HG02763 (cell line): ENCODE results near the gene MAMDC2.

Experiments
- ATAC-seq: cut with Tn5 transposase; IDR thresholded peaks from one replicate; pipeline ENCODE4 v1.9.1; 2021; ENCODE audit warnings: mild to moderate bottlenecking, moderate library complexity; ENCODE audit not compliant: unreplicated experiment

MAMDC2 gene

DNA sequence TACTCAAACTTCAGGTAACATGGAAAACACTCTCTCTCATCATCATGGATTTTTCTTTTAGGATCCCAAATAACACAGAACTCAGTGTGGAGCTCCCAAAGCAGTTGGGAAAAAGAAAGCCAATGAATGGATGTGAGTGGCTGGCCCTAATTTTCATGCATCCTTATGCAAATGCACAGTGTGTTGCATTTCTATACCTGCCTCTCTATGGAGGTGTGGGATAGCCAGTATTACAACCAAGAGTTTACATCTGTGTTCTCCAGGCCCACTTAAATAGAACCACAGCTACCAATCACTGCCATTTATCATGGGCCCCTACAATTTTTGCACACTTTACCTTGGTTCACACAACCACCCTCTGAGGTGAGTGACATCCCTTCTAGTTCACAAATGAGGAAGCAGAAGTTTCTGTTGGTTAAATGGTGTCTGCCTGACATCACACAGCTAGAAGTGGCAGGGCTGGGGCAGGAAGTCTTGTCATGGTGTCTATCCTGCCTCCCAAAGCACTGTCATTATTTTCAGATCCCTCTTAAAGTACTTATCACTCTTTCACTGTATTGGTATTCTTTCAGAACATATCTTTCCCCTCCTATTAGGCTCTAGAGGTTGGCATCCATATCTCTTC is 17.3 kb downstream of the MAMDC2 start:
- peak; percentile 70 for ATAC-seq

DNA sequence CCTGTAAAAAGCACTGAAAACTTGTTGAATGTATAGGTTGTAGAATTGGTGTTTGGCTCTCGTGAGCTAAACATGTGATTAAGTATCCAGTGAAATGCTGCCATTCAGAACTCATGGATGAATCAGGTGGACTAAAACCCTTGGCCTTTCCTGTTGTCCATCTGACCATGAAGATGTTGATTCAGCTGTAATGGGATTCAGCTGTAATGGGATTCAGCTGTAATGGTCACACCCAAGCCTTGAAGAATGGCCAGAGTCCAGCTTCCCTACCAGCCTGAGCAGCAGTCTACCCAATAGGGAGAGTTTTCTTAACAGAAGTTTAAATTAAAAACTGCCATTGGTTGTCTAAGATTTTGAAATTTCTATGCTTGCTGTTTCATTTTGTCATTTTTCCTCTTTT is 18.1 kb downstream of the MAMDC2 start:
- no peak for ATAC-seq

- no peak for ATAC-seq
Observed at GRCh38 chr9:70064496-70064895, 20.8 kb downstream of the MAMDC2 start.

- no peak for ATAC-seq
Observed at GRCh38 chr9:70065572-70065971, 21.9 kb downstream of the MAMDC2 start.

GRCh38 chr9:70066418-70066817 is 22.8 kb downstream of the MAMDC2 start:
- no peak for ATAC-seq

DNA sequence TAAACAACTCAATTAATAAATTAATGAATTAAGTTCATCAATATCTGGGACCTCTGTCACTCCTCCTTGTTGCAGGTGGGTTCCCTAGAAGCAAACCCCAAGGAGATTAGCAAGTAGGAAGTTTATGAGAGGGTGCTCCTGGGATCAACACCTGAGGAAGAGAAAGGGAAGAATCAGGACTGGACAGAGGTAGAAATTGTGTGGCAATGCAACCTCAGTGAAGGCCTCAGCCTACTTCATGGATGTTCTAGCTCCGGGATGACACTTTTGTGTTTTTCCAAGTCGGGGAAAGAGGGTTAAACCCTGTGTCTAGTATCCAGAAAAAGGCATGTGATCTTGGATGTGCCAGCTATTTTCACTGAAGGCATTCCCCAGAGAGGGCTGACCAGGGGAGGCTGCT is 23.2 kb downstream of the MAMDC2 start:
- no peak for ATAC-seq

- ATAC-seq = no peak
Observed at GRCh38 chr9:70069704-70070103, 26.1 kb downstream of the MAMDC2 start.

DNA sequence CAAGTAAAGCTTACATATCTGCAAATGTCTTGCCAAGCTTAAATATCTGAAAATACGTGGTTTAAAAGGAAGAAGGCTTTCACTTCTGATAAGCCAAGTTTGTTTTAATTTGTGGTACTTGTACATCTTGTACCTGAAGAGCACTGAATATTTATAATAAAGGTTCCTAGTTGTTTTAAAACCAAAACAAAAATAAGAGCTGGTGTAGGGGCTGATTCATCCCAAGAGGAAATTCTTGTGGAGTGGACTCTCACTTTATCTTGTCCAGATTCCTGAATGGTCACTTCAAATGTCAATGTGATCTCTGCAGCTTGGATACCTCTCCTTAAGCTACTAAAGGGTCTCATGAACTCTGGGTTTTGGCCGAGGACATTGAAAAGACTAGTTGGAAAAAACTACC is 29.5 kb downstream of the MAMDC2 start:
- no peak for ATAC-seq

DNA sequence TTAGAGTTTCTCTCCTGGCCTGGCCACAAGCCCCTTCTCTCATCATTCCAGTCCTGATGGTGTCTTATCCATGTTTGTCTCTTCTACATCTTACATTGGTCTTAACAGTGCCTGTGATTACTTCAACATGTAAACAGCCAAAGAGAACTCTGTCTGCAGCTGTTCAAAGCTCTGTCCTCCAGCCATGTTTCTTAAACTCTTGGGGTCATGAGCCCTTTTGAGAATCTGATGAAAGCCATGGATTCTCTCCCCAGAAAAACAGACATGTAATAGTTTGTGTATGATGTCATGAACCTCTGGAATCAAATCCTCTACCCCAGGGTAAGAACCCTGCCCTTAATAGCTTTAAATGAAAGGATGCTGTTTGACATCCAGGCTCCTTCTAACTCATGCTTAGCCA is 30.1 kb downstream of the MAMDC2 start:
- ATAC-seq = no peak

DNA sequence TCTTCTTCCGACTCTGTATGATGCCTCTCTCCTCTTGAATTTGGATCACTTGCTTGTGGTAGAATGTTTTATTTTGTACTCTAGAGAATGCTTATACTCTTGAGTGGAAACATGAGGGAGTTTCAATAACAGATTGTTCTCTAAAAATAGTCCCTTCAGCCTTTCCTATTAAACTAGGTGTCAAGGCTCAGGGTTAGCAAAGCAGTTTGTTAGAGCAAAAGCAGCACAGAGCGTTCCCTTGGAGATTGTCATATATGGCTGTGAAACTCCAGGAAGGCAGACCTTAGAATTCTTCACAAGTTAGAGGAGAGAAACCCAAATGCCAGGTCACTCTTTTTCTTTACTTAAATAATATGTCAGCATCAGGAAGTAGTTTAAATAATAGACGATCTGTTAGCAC is 33.0 kb downstream of the MAMDC2 start:
- ATAC-seq = no peak

- ATAC-seq = no peak
Observed at GRCh38 chr9:70079417-70080037, 35.9 kb downstream of the MAMDC2 start.

- ATAC-seq = no peak
Observed at GRCh38 chr9:70080481-70081119, 37.0 kb downstream of the MAMDC2 start.

DNA sequence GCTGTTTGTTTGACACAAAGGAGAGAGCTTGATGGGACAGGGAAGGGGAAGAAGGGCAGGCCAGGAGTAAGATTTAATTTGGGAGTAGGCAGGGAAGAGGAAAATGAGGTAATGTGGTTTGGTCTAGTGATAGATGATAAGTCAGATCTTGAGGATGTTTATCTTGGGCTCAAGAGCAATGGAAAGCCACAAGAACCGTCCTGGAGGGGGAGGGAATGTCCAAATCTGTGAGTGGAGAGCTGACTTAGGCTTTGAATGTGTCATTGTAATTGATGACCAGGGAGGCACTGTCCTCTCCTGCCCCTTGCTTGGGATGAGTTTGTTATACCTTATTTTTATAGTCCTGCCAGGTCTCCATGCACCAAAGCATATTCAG is 37.5 kb downstream of the MAMDC2 start:
- ATAC-seq = no peak

DNA sequence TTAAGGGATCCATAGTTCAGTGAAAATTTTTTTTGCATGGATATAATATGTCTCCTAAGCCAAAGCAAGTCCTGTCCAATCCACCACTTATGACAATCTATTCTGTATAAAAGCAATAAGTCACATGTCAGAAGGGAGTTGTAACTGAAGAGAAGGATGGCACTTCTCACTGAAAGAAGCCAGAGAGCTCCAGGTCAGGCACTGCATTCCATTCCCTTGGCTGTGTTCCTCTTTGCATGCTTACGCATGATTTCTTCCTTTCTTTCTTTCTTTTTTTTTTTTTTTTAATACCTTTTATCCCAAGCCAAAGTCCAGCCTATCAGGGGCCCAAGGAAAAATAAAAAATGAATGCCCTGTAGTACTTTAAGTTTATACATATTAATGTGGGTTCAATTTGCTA is 39.8 kb downstream of the MAMDC2 start:
- no peak for ATAC-seq

GRCh38 chr9:70085241-70085640 is 41.6 kb downstream of the MAMDC2 start:
- ATAC-seq = no peak

- no peak for ATAC-seq
Observed at GRCh38 chr9:70091103-70091502, 47.5 kb downstream of the MAMDC2 start.

DNA sequence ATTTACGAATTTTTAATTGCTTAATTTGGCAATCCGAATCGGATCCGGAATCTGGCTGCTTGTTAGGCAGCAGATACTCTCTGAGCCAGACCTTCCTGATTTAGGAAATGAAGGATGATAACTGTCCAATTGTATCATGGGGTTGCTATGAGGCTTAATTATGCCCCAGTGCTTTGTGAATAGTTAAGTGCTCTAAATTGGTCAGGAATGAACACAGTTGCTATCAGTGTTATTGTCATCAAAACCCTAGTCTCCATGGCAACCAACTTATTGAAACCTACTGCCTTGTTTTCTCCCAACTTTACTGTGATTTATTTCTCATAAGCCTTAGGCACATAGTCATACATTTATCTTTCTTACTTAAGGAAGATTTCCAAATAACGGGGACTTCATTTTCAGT is 47.9 kb downstream of the MAMDC2 start:
- ATAC-seq = no peak

GRCh38 chr9:70092190-70092589 is 48.5 kb downstream of the MAMDC2 start:
- no peak for ATAC-seq

GRCh38 chr9:70093095-70093494 is 49.4 kb downstream of the MAMDC2 start:
- ATAC-seq = no peak

DNA sequence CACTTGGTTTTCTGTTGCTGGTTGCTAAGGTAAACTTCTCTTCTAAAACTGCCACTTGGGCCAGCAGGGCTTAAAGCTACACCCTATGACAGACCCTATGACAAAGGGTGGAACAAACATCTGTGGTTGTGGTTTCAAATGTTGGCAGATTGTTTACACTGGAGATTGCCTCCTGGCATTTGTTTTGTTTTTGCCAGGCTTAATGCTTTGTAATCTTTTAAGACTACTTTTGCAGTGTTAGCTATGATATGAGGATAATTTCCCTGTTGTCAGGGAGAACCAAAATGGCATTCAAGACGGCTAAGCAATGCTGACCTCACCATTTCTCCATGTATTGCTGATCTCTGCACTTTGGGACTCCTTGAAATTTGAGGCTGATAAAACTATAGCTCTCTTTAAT is 50.3 kb downstream of the MAMDC2 start:
- ATAC-seq = no peak

GRCh38 chr9:70094747-70095146 is 51.1 kb downstream of the MAMDC2 start:
- ATAC-seq = no peak

GRCh38 chr9:70097187-70097586 is 53.5 kb downstream of the MAMDC2 start:
- ATAC-seq = no peak

- ATAC-seq = no peak
Observed at GRCh38 chr9:70100362-70100761, 56.7 kb downstream of the MAMDC2 start.
